Body of pancreas (tissue), 4 donors: Measurements from ENCODE around the gene TRPM3.

Experiments used
- POLR2A ChIP-seq, 3 donors: fragments of 450-650 bp; IDR thresholded peaks; one replicate each; pipeline ENCODE4 v1.6.1; 2016; ENCODE audit warnings: antibody characterized with exemption in 3 of 3, mild to moderate bottlenecking in 2 of 3
- TF ChIP-seq, protein P1 (sequence below), 7 experiments: fragments of 450-650 bp in 4 of 7; fragments of 200-600 bp in 3 of 7; sonication (generic) in 3 of 7; IDR thresholded peaks; one replicate each; pipeline ENCODE4 v1.5.1; 2016 to 2019; ENCODE audit warnings: antibody characterized with exemption in 7 of 7

- TF ChIP-seq, protein P1, sequence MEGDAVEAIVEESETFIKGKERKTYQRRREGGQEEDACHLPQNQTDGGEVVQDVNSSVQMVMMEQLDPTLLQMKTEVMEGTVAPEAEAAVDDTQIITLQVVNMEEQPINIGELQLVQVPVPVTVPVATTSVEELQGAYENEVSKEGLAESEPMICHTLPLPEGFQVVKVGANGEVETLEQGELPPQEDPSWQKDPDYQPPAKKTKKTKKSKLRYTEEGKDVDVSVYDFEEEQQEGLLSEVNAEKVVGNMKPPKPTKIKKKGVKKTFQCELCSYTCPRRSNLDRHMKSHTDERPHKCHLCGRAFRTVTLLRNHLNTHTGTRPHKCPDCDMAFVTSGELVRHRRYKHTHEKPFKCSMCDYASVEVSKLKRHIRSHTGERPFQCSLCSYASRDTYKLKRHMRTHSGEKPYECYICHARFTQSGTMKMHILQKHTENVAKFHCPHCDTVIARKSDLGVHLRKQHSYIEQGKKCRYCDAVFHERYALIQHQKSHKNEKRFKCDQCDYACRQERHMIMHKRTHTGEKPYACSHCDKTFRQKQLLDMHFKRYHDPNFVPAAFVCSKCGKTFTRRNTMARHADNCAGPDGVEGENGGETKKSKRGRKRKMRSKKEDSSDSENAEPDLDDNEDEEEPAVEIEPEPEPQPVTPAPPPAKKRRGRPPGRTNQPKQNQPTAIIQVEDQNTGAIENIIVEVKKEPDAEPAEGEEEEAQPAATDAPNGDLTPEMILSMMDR (IDR thresholded peaks at IDR 0.05), result no peak
- no peak for TF ChIP-seq POLR2A (IDR thresholded peaks at IDR 0.05)
These were observed 184.9 kb downstream of the TRPM3 start for GRCh38 chr9:70936536-70936935.
